Measurements from ENCODE around the gene NOP53.

GRCh38 chr19:47778049-47778953, 33.0 kb downstream of the NOP53 start, which contains the start of gene SELENOW:
- TF ChIP-seq CTCF (IDR thresholded peaks at IDR 0.05) (no peak), EP300 (IDR thresholded peaks at IDR 0.05) (no peak), POLR2AphosphoS5 (IDR thresholded peaks at IDR 0.05) (peak; percentile 99 to 100 (median 100)), POLR2A (IDR thresholded peaks at IDR 0.05) (peak; percentile 99)

Data from sigmoid colon (tissue), 4 donors.